ENCODE measurements around the gene PRDX1.
A peak's percentile ranks its signal among the peaks of the same experiment; 100 is the strongest.
"Not testable (repeated sequence)": the region's sequence is repeated elsewhere in the genome, so short reads cannot be mapped to it uniquely, and the experiment has no call there.

The PRDX1 gene

GRCh38 chr1:45501505-45501859, 20.2 kb downstream of the PRDX1 start:
- DNase-seq: no peak

- DNase-seq: peak; percentile 17
Measured at GRCh38 chr1:45499415-45499769, 22.3 kb downstream of the PRDX1 start.

DNA sequence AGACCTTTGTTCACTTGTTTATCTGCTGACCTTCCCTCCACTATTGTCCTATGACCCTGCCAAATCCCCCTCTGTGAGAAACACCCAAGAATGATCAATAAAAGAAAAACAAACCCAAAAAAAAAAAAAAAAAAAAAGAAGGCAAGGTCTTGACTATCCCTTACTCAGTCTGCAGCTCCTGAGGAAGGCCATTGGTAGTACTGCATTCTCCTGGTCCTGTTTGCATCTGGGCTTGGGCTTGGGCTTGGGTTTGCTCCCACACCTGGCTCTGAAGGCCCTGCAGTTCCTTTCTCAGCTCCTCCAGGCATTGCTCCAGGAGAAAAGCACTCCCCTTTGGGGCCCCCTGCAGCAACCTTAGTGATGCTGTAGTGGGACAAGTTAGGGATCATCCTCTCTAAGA, 23.4 kb downstream of the PRDX1 start:
- no peak for DNase-seq

GRCh38 chr1:45493116-45493697, 28.5 kb downstream of the PRDX1 start:
- DNase-seq: peak; percentile 68

GRCh38 chr1:45492691-45493090, 29.0 kb downstream of the PRDX1 start:
- DNase-seq: no peak

DNA sequence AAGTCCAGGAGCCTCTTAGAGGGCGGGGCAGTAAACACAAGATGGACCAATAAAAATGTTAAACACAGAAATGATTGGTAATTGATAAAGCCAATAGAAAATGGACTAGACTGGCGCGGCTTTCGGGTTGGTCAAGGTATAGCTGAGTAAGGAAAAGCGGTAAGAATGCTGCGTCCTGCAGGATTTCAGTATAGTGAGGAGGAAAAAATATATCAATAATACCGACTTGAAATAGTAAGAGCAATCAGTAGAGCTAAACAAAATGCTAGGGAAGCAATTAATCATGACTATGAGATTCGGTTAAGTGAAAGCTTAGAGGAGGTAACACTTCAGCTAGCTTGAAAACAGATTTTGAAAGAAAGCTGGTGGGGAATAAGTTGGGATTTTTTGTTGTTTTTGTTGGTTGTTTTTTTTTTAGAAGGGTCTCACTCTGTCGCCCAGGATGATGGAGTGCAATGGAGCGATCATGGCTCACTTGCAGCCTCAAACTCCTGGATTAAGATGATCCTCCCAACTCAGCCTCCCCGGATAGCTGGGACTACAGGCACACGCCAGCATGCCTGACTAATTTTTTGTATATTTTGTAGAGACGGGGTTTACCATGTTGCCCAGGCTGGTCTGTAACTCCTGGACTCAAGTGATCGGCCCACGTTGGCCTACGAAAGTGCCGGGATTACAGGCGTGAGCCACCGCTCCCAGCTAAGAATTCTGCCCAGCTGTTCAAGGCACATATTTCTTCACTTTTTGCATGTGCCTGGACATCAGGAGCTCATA, 30.0 kb downstream of the PRDX1 start:
- no peak for DNase-seq

GRCh38 chr1:45490626-45491486, 30.8 kb downstream of the PRDX1 start, which contains the start of gene TESK2:
Gene TESK2, minus strand, starts transcription at chr1:45491163. Its CDS starts 33,378 bp downstream, at chr1:45457785.
- DNase-seq: peak; percentile 99

GRCh38 chr1:45490121-45490625, 31.5 kb downstream of the PRDX1 start:
- DNase-seq: peak; percentile 20

- DNase-seq: not testable (repeated sequence)
Measured at GRCh38 chr1:45489379-45489778, 32.3 kb downstream of the PRDX1 start.

GRCh38 chr1:45488666-45489377, 32.9 kb downstream of the PRDX1 start:
- DNase-seq: no peak

DNA sequence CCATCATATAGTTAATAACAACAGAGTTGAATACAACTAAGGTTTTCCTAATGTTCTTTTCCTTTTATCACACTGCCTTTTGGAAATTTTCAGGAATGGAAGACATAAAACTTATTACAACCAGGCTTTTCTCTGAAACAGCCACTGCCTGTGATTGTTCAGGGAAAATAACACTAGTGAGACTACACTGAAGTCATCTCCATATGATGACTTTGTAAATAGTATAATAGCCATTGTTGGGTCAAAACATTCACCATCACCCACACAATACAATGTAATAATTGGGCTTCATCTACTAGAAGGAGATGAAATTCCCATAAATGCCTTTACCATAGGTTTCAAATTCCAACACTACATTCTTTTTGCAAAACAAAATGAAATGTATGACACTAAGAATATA, 35.7 kb downstream of the PRDX1 start:
- DNase-seq: no peak

GRCh38 chr1:45479039-45479748, 42.5 kb downstream of the PRDX1 start:
- no peak for DNase-seq

DNA sequence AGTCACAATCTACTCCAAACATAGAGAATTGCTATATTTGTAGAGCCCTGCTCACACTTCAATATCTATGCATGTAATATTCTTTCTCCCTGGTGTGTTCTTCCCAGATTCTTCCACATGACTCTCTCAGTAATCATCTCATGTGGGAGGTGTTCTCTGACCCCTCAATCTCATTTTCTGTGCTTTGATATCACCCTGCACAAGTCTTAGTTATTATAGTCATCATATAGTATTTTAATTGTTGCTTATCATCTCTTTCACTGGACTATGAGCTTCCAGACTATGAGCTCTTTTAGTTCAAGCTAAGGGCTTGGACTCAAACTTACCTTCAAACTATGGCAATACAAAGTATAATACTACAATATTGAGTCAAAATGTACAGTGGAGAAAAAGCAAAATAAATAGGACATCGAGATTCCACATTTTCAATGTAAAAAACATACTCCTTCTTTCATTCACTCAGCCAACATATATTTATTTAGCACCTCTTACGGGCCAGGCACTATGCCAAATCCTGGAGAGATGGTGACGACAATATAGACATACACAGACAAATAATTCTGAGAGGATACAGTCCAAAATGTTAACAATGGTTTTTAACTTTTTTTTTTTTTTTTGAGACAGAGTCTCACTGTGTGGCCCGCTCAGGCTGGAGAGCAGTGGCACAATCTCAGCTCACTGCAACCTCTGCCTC, 43.4 kb downstream of the PRDX1 start:
- no peak for DNase-seq

- DNase-seq: no peak
Measured at GRCh38 chr1:45477646-45478045, 44.0 kb downstream of the PRDX1 start.

- not testable (repeated sequence) for DNase-seq
Measured at GRCh38 chr1:45474194-45474593, 47.5 kb downstream of the PRDX1 start.

- no peak for DNase-seq
Measured at GRCh38 chr1:45473302-45473701, 48.4 kb downstream of the PRDX1 start.

- DNase-seq: no peak
Measured at GRCh38 chr1:45470306-45470798, 51.3 kb downstream of the PRDX1 start.

DNA sequence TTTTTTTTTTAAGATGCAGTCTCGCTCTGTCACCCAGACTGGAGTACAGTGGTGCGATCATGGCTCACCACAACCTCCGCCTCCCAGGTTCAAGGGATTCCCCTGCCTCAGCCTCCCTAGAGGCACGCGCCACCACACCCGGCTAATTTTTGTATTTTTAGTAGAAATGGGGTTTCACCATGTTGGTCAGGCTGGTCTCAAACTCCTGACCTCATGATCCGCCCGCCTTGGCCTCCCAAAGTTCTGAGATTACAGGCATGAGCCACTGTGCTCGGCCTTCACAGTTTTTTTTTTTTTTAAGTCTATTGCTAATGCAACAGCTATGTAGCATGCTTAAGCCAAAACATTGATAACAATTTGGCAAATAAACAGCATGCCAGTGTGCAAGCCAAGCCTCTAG, 54.3 kb downstream of the PRDX1 start:
- DNase-seq: not testable (repeated sequence)

- no peak for DNase-seq
Measured at GRCh38 chr1:45465277-45465676, 56.4 kb downstream of the PRDX1 start.

All from RPMI8226 (cell line).